ENCODE measurements around the gene TMEM182.

TMEM182 gene

GRCh38 chr2:102768892-102769291 is 7.1 kb downstream of the TMEM182 start:
- DNase-seq = no peak

- DNase-seq = no peak
Observed at GRCh38 chr2:102770506-102770905, 8.7 kb downstream of the TMEM182 start.

DNA sequence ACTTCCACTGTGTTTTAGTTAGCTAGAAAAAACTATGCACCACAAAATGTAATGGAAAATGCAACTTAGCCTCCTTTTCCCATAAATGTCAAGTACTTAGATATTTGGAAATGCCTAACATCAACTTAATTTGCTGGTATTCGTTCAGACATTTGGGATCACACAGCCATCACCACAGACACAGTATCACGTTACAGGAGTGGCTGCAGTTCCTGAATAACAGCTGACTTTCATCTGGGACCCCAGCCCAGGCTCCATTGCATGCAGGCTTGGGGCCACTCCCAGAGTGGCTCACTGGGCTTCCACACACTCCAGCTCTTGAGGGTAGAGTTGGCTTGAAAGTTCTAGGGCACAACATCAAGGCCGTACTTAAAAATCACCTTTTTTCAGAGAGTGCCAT is 9.3 kb downstream of the TMEM182 start:
- no peak for DNase-seq

DNA sequence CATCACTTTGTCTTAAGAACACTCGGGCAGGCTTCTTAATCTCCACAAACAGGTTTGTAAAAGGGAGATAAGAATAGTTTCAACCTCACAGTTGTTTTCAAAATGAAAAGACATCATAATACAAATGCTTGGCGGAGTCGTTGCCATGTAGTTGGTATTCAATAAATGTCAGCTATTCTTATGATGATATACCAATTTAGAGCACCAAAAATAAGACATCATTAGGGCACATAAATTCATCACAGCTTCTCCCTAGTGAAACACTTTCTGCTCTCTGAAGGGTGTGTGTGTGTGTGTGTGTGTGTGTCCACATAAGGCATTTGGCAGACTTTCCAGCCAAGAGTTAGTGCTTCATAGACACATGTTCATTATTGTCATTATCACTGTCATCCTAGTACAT is 10.8 kb downstream of the TMEM182 start:
- no peak for DNase-seq

DNA sequence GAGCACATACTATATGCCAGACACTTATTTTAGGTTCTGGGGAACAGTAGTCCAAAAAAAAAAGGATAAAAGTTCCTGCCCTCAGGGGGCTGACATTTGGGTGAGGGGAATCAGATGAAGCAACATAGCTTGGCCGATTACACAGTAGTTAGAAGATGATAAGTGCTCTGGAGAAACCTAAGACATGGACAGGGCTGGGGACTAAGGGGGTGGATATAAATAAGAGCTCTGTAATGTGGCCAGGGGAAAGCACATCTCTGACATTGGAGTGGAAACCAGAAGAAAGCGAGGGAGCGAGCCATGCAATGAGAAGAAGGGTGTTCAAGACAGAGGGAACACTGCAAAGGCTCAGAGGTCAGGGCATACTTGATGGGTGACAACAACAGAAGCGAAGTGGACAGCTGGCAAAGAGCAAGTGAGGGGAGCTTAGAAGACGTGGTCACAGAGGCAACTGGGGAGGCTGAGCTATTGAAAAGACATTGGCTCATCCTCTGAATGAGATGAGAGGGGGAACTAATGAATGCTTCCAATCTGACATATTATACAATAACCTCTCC is 11.4 kb downstream of the TMEM182 start:
- no peak for DNase-seq

GRCh38 chr2:102778260-102778659 is 16.4 kb downstream of the TMEM182 start:
- DNase-seq = no peak

- DNase-seq = no peak
Observed at GRCh38 chr2:102780467-102780866, 18.6 kb downstream of the TMEM182 start.

- DNase-seq = no peak
Observed at GRCh38 chr2:102782187-102782586, 20.4 kb downstream of the TMEM182 start.

GRCh38 chr2:102782933-102783332 is 21.1 kb downstream of the TMEM182 start:
- DNase-seq = no peak

GRCh38 chr2:102783506-102784183 is 21.8 kb downstream of the TMEM182 start:
- no peak for DNase-seq

DNA sequence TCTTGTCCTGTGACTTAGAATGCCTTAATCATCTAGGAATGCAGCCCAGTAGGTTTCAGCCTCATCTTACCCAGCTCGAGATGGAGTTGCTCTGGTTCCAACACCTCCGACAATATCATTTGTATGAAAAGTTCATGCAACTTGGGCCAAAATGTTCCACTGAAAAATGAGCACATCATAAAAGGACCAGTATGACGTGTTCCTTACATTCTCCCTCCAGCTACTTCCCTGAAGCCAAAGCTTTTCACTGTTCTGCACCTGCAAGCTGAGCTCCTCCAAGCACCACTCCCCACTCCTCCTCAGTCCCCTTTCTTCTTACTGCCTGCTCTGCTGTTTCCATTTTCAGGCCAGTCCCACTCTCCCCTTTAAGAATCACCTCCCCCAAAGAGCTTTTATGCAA is 23.1 kb downstream of the TMEM182 start:
- DNase-seq = no peak

DNA sequence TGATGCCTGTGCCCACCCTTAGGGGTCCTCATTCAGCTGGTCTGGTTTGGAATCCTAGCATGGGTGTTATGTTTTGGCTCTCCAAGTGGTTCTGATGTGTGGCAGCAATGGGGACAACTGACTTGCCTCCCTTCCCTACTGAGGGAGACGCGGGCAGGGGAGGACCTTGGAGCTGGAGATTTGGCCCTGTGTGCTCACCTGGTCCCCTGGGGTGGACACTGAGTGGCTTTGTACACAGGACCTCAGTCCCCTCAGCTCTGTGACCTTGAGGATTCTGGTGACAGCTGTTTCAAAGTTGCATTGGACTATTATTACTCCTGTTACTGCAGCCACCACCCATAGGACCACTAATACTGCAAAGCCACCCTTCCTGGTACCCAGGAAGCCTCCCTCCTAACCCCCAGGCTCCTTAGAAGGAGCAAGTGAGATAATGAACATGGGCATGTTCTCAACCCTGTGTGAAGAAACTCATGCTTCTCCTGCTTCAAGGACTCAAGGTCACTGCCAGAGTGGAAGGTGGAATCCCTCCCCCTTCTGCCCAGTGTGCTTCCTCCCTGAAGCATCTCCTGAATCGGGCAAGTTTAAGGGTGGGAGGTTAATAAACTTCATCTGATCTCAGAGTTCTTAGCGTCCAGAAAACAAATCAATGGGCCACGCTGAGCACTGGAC is 26.5 kb downstream of the TMEM182 start:
- no peak for DNase-seq

DNA sequence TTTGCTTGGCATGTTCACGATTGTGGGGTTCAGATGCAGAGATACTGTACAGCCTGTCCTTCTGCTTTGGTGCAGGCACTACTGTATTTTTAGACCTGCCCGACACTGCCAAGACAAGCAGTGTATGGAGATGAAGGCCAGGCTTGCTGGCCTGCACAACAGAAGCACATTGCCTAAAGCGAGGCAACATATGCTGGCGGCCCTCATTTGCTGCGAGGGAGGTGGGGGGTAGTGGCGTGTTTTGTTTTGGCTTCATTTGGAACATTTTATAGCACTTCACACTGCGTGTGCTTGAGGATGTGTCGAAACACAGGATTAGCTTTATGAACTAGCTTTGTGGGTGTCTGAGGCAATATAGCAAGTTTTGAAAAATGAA is 27.0 kb downstream of the TMEM182 start:
- DNase-seq = no peak

DNA sequence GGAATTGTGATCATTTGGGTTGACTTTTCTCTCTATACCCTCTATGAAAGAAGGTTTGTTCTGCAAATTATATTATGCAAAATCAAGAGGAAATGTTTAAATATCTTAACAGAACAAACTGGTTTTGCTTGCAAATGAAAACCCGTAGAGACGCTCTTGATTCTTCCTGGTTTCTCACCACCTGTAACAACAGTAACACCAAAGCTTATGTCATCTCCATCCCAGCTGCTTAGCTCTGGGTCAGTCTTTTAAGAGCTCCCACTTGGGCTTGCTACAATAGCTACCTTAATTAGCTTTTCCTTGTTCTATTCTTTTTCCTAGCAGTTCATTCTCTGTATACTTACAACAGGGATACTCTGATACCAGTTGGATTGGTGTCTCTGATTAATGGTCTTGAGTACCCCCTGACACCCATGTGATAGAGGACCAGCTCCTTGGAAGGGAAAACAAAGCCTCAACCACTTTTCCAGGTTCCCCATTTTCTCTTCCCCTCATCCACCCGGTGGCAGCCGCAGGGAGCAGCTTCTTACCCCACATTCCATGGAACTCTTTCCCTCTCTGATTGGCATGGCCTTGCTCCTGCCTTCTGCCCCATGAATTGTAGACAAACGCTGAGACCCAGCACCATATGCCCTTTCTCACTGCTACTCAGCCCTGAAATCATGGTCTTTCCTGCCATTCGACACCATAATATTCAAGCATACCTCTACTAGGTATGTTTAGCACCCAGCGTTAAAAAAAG is 27.7 kb downstream of the TMEM182 start:
- no peak for DNase-seq

DNA sequence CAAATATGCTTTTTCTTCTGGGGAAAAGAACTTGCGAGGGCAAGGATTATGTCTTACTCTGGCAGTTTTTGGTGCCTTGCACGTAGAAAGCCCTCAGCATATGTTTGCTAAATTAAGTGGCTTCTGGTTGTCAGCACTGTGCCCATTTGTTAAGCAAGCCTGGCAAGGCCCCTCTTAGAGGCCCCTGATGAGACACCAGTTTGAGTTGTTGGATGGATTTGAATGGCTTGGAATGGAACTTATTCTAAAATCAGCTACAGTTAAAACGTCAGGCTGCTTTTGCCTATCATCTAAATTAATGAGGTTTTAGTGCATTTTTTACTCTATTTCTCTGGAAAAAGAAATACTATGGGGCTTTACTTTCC is 28.2 kb downstream of the TMEM182 start:
- DNase-seq = no peak

- no peak for DNase-seq
Observed at GRCh38 chr2:102792568-102793208, 30.9 kb downstream of the TMEM182 start.

- no peak for DNase-seq
Observed at GRCh38 chr2:102795641-102796040, 33.8 kb downstream of the TMEM182 start.

GRCh38 chr2:102796337-102796736 is 34.5 kb downstream of the TMEM182 start:
- no peak for DNase-seq

- DNase-seq = no peak
Observed at GRCh38 chr2:102797486-102797885, 35.7 kb downstream of the TMEM182 start.

- no peak for DNase-seq
Observed at GRCh38 chr2:102798181-102798580, 36.4 kb downstream of the TMEM182 start.

GRCh38 chr2:102801098-102801718 is 39.4 kb downstream of the TMEM182 start:
- no peak for DNase-seq

- DNase-seq = no peak
Observed at GRCh38 chr2:102801858-102802699, 40.2 kb downstream of the TMEM182 start.

All from NCI-H2107 (cell line).